Retinal pigment epithelial cell (primary cell): Measurements from ENCODE around the gene TUBA4A.
"Not testable (repeated sequence)": the region's sequence is repeated elsewhere in the genome, so short reads cannot be mapped to it uniquely, and the experiment has no call there.

Experiments used
- DNase-seq: peaks from one replicate; pipeline ENCODE4 v3.0.0-alpha.2; 2010; ENCODE audit warnings: low read depth
- H3K4me3 ChIP-seq: 2 replicates; pipeline ENCODE4 v1.5.1; 2011; ENCODE audit warnings: mild to moderate bottlenecking, low read length, control low read depth, moderate library complexity
- CTCF ChIP-seq: conservative IDR thresholded peaks from 2 replicates; pipeline ENCODE4 v1.5.1; 2011; ENCODE audit warnings: low read depth, low read length, control low read depth, inconsistent platforms

Gene TUBA4A

GRCh38 chr2:219291394-219291793 lies 37.7 kb upstream of the TUBA4A start:
- H3K4me3 ChIP-seq: no peak overlapping the region
- no peak for DNase-seq
- TF ChIP-seq CTCF: no peak

- no peak for TF ChIP-seq CTCF
- no peak for DNase-seq
- no peak overlapping the region for H3K4me3 ChIP-seq
These were observed 36.9 kb upstream of the TUBA4A start for GRCh38 chr2:219290381-219291171.

GRCh38 chr2:219289537-219290361 lies 36.0 kb upstream of the TUBA4A start:
- TF ChIP-seq CTCF: no peak
- no peak overlapping the region for H3K4me3 ChIP-seq
- no peak for DNase-seq

GRCh38 chr2:219289195-219289536 lies 35.4 kb upstream of the TUBA4A start:
- no peak overlapping the region for H3K4me3 ChIP-seq
- no peak for TF ChIP-seq CTCF
- no peak for DNase-seq

- TF ChIP-seq CTCF: no peak
- no peak overlapping the region for H3K4me3 ChIP-seq
- no peak for DNase-seq
These were observed 34.0 kb upstream of the TUBA4A start for GRCh38 chr2:219287580-219288265.

GRCh38 chr2:219287116-219287440 lies 33.4 kb upstream of the TUBA4A start:
- DNase-seq, H3K4me3 ChIP-seq: not testable (repeated sequence)

GRCh38 chr2:219286436-219287115 lies 32.9 kb upstream of the TUBA4A start:
- H3K4me3 ChIP-seq: no peak overlapping the region
- DNase-seq: no peak
- TF ChIP-seq CTCF: no peak
